Neural cell (in vitro differentiated cells): ENCODE results near the gene UNCX. TPM values are rescaled to one million over a fixed set of nuclear protein-coding genes. Genes with fewer than 3 reads are reported as not detected.
"Not testable (repeated sequence)": the region's sequence is repeated elsewhere in the genome, so short reads cannot be mapped to it uniquely, and the experiment has no call there.

ENCODE experiments used
- H2AFZ ChIP-seq: fragments of 200-600, 300-800 bp; sonication (generic), shearing (Covaris generic); 2 replicates; pipeline ENCODE4 v1.6.0; 2014; ENCODE audit warnings: low read depth, mild to moderate bottlenecking, antibody characterized with exemption, low read length, moderate library complexity
- H3F3A ChIP-seq: fragments of 200-600 bp; shearing (Covaris generic); 2 replicates; pipeline ENCODE4 v1.6.1; 2016; ENCODE audit warnings: mild to moderate bottlenecking, moderate library complexity, mixed read lengths, antibody characterized with exemption, low read length; ENCODE audit not compliant: insufficient read depth, poor library complexity, severe bottlenecking
- H3K27ac ChIP-seq: fragments of 200-600, 300-800 bp; sonication (generic), shearing (Covaris generic); 2 replicates; pipeline ENCODE4 v1.5.1; 2014; ENCODE audit warnings: mild to moderate bottlenecking, low read length, moderate library complexity
- H3K27me3 ChIP-seq: fragments of 300-800, 200-600 bp; sonication (generic), shearing (Covaris generic); 2 replicates; pipeline ENCODE4 v1.6.0; 2014; ENCODE audit warnings: mild to moderate bottlenecking, low read depth, low read length, moderate library complexity; ENCODE audit not compliant: insufficient read depth
- H3K36me3 ChIP-seq: fragments of 300-800, 200-600 bp; sonication (generic), shearing (Covaris generic); 2 replicates; pipeline ENCODE4 v1.5.1; 2014; ENCODE audit warnings: mild to moderate bottlenecking, antibody characterized with exemption, low read length, moderate library complexity; ENCODE audit not compliant: insufficient read depth
- H3K4me2 ChIP-seq: fragments of 300-800, 200-600 bp; sonication (generic), shearing (Covaris generic); 2 replicates; pipeline ENCODE4 v1.6.0; 2014; ENCODE audit warnings: mild to moderate bottlenecking, low read length
- H3K4me3 ChIP-seq: fragments of 300-800, 200-600 bp; sonication (generic), shearing (Covaris generic); 2 replicates; pipeline ENCODE4 v1.5.1; 2014; ENCODE audit warnings: mild to moderate bottlenecking, low read length, moderate library complexity
- H3K79me2 ChIP-seq: fragments of 200-600 bp; shearing (Covaris generic); replicated peaks from 2 replicates; pipeline ENCODE4 v1.6.0; 2014; ENCODE audit warnings: mild to moderate bottlenecking, low read length, moderate library complexity; ENCODE audit not compliant: insufficient read depth
- H3K9ac ChIP-seq: fragments of 300-800, 200-600 bp; sonication (generic), shearing (Covaris generic); 2 replicates; pipeline ENCODE4 v1.6.1; 2016; ENCODE audit warnings: mild to moderate bottlenecking, low read length, mixed read lengths
- H3K9me2 ChIP-seq: fragments of 200-600 bp; shearing (Covaris generic); 2 replicates; pipeline ENCODE4 v1.6.1; 2016; ENCODE audit warnings: mild to moderate bottlenecking, low read length, mixed read lengths; ENCODE audit not compliant: insufficient read depth
- H3K9me3 ChIP-seq: fragments of 200-600, 300-800 bp; sonication (generic), shearing (Covaris generic); 2 replicates; pipeline ENCODE4 v1.6.1; 2016; ENCODE audit warnings: mild to moderate bottlenecking, mixed run types, low read length, moderate library complexity, mixed read lengths
- H4K20me1 ChIP-seq: fragments of 200-600 bp; shearing (Covaris generic); 2 replicates; pipeline ENCODE4 v1.6.1; 2016; ENCODE audit warnings: mild to moderate bottlenecking, mixed run types; ENCODE audit not compliant: insufficient read depth
- CTCF ChIP-seq: fragments of 450-650 bp; IDR thresholded peaks from 2 replicates; pipeline ENCODE4 v1.5.1; 2014; ENCODE audit warnings: antibody characterized with exemption, mild to moderate bottlenecking, moderate library complexity; ENCODE audit not compliant: poor library complexity, severe bottlenecking
- EP300 ChIP-seq: fragments of 450-650 bp; conservative IDR thresholded peaks from 2 replicates; pipeline ENCODE4 v1.6.1; 2014; ENCODE audit warnings: antibody characterized with exemption, mild to moderate bottlenecking, moderate library complexity; ENCODE audit not compliant: poor library complexity, severe bottlenecking
- EZH2 ChIP-seq: fragments of 200-600, 300-800 bp; shearing (Covaris generic), sonication (generic); IDR thresholded peaks from 2 replicates; pipeline ENCODE4 v1.6.1; 2014; ENCODE audit warnings: antibody characterized with exemption, low read length, borderline replicate concordance, mild to moderate bottlenecking; ENCODE audit not compliant: insufficient read depth, poor library complexity, severe bottlenecking
- MXI1 ChIP-seq: fragments of 450-650 bp; conservative IDR thresholded peaks from 2 replicates; pipeline ENCODE4 v1.6.1; 2014; ENCODE audit warnings: antibody characterized with exemption, mild to moderate bottlenecking; ENCODE audit not compliant: poor library complexity, severe bottlenecking
- POLR2AphosphoS5 ChIP-seq: IDR thresholded peaks from 2 replicates; pipeline ENCODE4 v1.6.1; 2012
- RAD21 ChIP-seq: fragments of 450-650 bp; conservative IDR thresholded peaks from 2 replicates; pipeline ENCODE4 v1.6.1; 2014; ENCODE audit warnings: antibody characterized with exemption, mild to moderate bottlenecking, moderate library complexity
- REST ChIP-seq: IDR thresholded peaks from 2 replicates; pipeline ENCODE4 v1.6.1; 2012; ENCODE audit warnings: borderline replicate concordance
- SMC3 ChIP-seq: fragments of 450-650 bp; conservative IDR thresholded peaks from 2 replicates; pipeline ENCODE4 v1.6.1; 2014; ENCODE audit warnings: antibody characterized with exemption, mild to moderate bottlenecking, moderate library complexity; ENCODE audit not compliant: poor library complexity
- TAF1 ChIP-seq: IDR thresholded peaks from 2 replicates; pipeline ENCODE4 v1.6.1; 2012; ENCODE audit warnings: low read depth
- polyA plus RNA-seq: library from polyadenylated mRNA; depleted of rRNA; stranded (reverse); fragments of >200 nt; gene quantifications from 2 replicates; pipeline ENCODE4 v1.2.3, GENCODE V29; 2014

The UNCX gene
- polyA plus RNA-seq, 1 donor from 2014 or later = 1.6 TPM

- no peak for TF ChIP-seq CTCF
Measured at GRCh38 chr7:1211611-1212010, 21.1 kb upstream of the UNCX start (continued).

- not testable (repeated sequence) for H3K27ac ChIP-seq, H3K4me3 ChIP-seq, H3F3A ChIP-seq, H3K9me2 ChIP-seq, H3K9ac ChIP-seq, H3K79me2 ChIP-seq, H4K20me1 ChIP-seq, H3K36me3 ChIP-seq, H3K27me3 ChIP-seq, H3K4me2 ChIP-seq, H2AFZ ChIP-seq, H3K9me3 ChIP-seq
Measured at GRCh38 chr7:1212025-1212424, 20.6 kb upstream of the UNCX start.

GRCh38 chr7:1214516-1214915 lies 18.2 kb upstream of the UNCX start:
- no peaks in the 10 kb centered on the region for H3K36me3 ChIP-seq
- TF ChIP-seq EP300 = no peak
- no peak for TF ChIP-seq CTCF
- no peak for TF ChIP-seq MXI1
- no peak for TF ChIP-seq EZH2
- no peaks in the 10 kb centered on the region for H4K20me1 ChIP-seq
- H3K9me2 ChIP-seq = no peaks in the 10 kb centered on the region
- no peaks in the 10 kb centered on the region for H3K9me3 ChIP-seq
- no peak overlapping the region for H2AFZ ChIP-seq
- H3K9ac ChIP-seq = no peak overlapping the region
- H3K27ac ChIP-seq = no peak overlapping the region
- H3K4me2 ChIP-seq = no peak overlapping the region
- no peak overlapping the region for H3K4me3 ChIP-seq
- no peaks in the 10 kb centered on the region for H3K27me3 ChIP-seq
- H3K79me2 ChIP-seq = no peaks in the 10 kb centered on the region
- H3F3A ChIP-seq = no peaks in the 10 kb centered on the region

- H3K9ac ChIP-seq = no peak overlapping the region
- H3K27ac ChIP-seq = no peak overlapping the region
- no peaks in the 10 kb centered on the region for H3K79me2 ChIP-seq
- no peaks in the 10 kb centered on the region for H4K20me1 ChIP-seq
- H3K36me3 ChIP-seq = no peaks in the 10 kb centered on the region
- H3K4me2 ChIP-seq = no peak overlapping the region
- H3K9me3 ChIP-seq = no peaks in the 10 kb centered on the region
- H3K27me3 ChIP-seq = peaks cover 9% of the 10 kb centered on the region
- no peak overlapping the region for H3K4me3 ChIP-seq
- H2AFZ ChIP-seq = no peak overlapping the region
- no peaks in the 10 kb centered on the region for H3F3A ChIP-seq
- H3K9me2 ChIP-seq = no peaks in the 10 kb centered on the region
- TF ChIP-seq REST (no peak), RAD21 (no peak), CTCF (no peak), TAF1 (no peak), MXI1 (no peak), EZH2 (no peak), EP300 (no peak), POLR2AphosphoS5 (no peak), SMC3 (no peak)
Measured at GRCh38 chr7:1218541-1219165, 14.0 kb upstream of the UNCX start.
